Liver (tissue), 9 donors: ENCODE results near the gene RHOH. TPM values are rescaled to one million over a fixed set of nuclear protein-coding genes. Genes with fewer than 3 reads are reported as not detected.

Experiments used
- DNase-seq: peaks from one replicate; pipeline ENCODE4 v3.0.0-alpha.2; 2017; ENCODE audit warnings: low spot score
- H3K27ac ChIP-seq, 2 donors: one replicate each; pipeline ENCODE4 v1.7.0; 2013; ENCODE audit warnings: inconsistent platforms in 2 of 2, low read length in 2 of 2, control low read depth in 1 of 2, low read depth in 1 of 2, mild to moderate bottlenecking in 1 of 2
- H3K27me3 ChIP-seq, 4 donors: one replicate each; pipeline versions ENCODE4 v1.6.1 to v1.7.0; 2013; ENCODE audit warnings: low read length in 3 of 4, inconsistent platforms in 1 of 4, mild to moderate bottlenecking in 1 of 4, moderate library complexity in 1 of 4; ENCODE audit not compliant: control insufficient read depth in 4 of 4, insufficient read depth in 4 of 4
- H3K36me3 ChIP-seq, 4 donors: one replicate each; pipeline versions ENCODE4 v1.6.1 to v1.7.0; 2013; ENCODE audit warnings: low read length in 3 of 4, mild to moderate bottlenecking in 3 of 4, low read depth in 1 of 4, moderate library complexity in 1 of 4; ENCODE audit not compliant: control insufficient read depth in 4 of 4, insufficient read depth in 3 of 4
- H3K4me1 ChIP-seq, 4 donors: one replicate each; pipeline versions ENCODE4 v1.6.1 to v1.7.0; 2013; ENCODE audit warnings: low read length in 3 of 4, mild to moderate bottlenecking in 3 of 4, moderate library complexity in 1 of 4; ENCODE audit not compliant: control insufficient read depth in 4 of 4, insufficient read depth in 4 of 4
- H3K4me3 ChIP-seq, 3 donors: one replicate each; pipeline versions ENCODE4 v1.6.1 to v1.7.0; 2013; ENCODE audit warnings: low read length in 3 of 3, control low read depth in 1 of 3, low read depth in 1 of 3, mild to moderate bottlenecking in 1 of 3
- H3K9ac ChIP-seq, 2 donors: one replicate each; pipeline ENCODE4 v1.7.0; 2013; ENCODE audit warnings: low read length in 2 of 2, mild to moderate bottlenecking in 2 of 2, moderate library complexity in 2 of 2, control low read depth in 1 of 2, low read depth in 1 of 2
- H3K9me3 ChIP-seq, 4 donors: one replicate each; pipeline versions ENCODE4 v1.6.1 to v1.7.0; 2013; ENCODE audit warnings: low read length in 3 of 4; ENCODE audit not compliant: control insufficient read depth in 4 of 4
- CTCF ChIP-seq: fragments of 150-350 bp; IDR thresholded peaks from 2 replicates; pipeline ENCODE4 v1.5.1; 2017; ENCODE audit warnings: improper control_type of control experiment, low read depth, low read length; ENCODE audit not compliant: missing input control
- EGR1 ChIP-seq, 2 donors: IDR thresholded peaks; 2 replicates each; pipeline ENCODE4 v1.6.1; 2016 to 2018; ENCODE audit warnings: antibody characterized with exemption in 2 of 2, low read depth in 2 of 2
- FOXA1 ChIP-seq: IDR thresholded peaks from 2 replicates; pipeline ENCODE4 v1.6.1; 2016; ENCODE audit warnings: antibody characterized with exemption
- FOXA2 ChIP-seq: IDR thresholded peaks from 2 replicates; pipeline ENCODE4 v1.6.1; 2016; ENCODE audit warnings: antibody characterized with exemption
- HNF4A ChIP-seq, 2 donors: conservative IDR thresholded peaks; 2 replicates each; pipeline ENCODE4 v1.6.1; 2016; ENCODE audit warnings: antibody characterized with exemption in 2 of 2, mild to moderate bottlenecking in 2 of 2
- HNF4G ChIP-seq: IDR thresholded peaks from 2 replicates; pipeline ENCODE4 v1.6.1; 2016; ENCODE audit warnings: antibody characterized with exemption
- REST ChIP-seq: IDR thresholded peaks from 2 replicates; pipeline ENCODE4 v1.6.1; 2016; ENCODE audit warnings: antibody characterized with exemption, mild to moderate bottlenecking
- SP1 ChIP-seq: IDR thresholded peaks from 2 replicates; pipeline ENCODE4 v1.6.1; 2018; ENCODE audit warnings: antibody characterized with exemption, mild to moderate bottlenecking
- TAF1 ChIP-seq: conservative IDR thresholded peaks from 2 replicates; pipeline ENCODE4 v1.6.1; 2016; ENCODE audit warnings: antibody characterized with exemption, mild to moderate bottlenecking
- WGBS: extraction: QIAGEN DNeasy Blood & Tissue Kit; methylation state at CpG from one replicate; pipeline ENCODE4 v1.1.7; 2013; 5-methylcytosine and 5-hydroxymethylcytosine counted together
- polyA plus RNA-seq, 2 donors: library from polyadenylated mRNA; stranded (reverse) in 1 of 2; unstranded in 1 of 2; fragments of 200-250 nt in 1 of 2; fragments of >200 nt in 1 of 2; fragmentation: Nextera tagmentation in 1 of 2; extraction: Ambion mirVana in 1 of 2; gene quantifications; one replicate each; pipeline versions ENCODE4 v1.2.1 to v1.2.3, GENCODE V29; 2013 to 2015
- total RNA-seq, 2 donors: library from RNA; depleted of rRNA; stranded (reverse); fragments of >200 nt; gene quantifications; one replicate each; pipeline ENCODE4 v1.2.3, GENCODE V29; 2014
- TF ChIP-seq, protein P1 (sequence below): IDR thresholded peaks from 2 replicates; pipeline ENCODE4 v1.6.1; 2016; ENCODE audit warnings: antibody characterized with exemption
- TF ChIP-seq, protein P2 (sequence below): IDR thresholded peaks from 2 replicates; pipeline ENCODE4 v1.6.1; 2016; ENCODE audit warnings: antibody characterized with exemption
- donor health status: healthy.
- donor health status: healthy.
- donor health status: healthy.
- donor health status: healthy.
- donor health status: healthy.

The RHOH gene
- total and polyA plus RNA-seq, 4 donors = 0.56 to 2.3 (median 1.3) TPM

DNA sequence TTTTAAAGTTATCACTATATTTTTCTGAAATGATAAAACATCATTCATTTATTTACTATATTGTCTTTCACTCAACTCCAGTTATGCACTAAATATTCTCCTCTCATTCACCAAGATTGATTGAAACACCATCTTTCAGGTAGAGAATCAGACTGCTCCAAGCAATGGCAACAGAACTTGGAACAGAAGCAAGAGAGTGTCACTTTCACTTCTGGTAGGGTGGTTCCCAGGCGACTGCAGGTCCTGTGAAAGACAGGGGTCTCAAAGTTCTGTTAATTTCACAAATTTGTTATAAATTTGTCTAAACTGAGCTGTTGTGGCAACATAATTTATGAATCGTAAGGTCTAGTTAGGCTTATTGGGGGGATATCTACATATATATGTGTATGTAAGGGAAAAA lies 47.8 kb downstream of the RHOH start:
- 87% methylated on average over 2 of the region's 2 CpGs for WGBS
- H3K4me1 ChIP-seq = no peaks in the 10 kb centered on the region
- H3K27me3 ChIP-seq = no peaks in the 10 kb centered on the region
- H3K36me3 ChIP-seq = no peaks in the 10 kb centered on the region
- no peak for DNase-seq
- H3K9me3 ChIP-seq = no peaks in the 10 kb centered on the region
- no peak overlapping the region for H3K4me3 ChIP-seq
- TF ChIP-seq, protein P1, sequence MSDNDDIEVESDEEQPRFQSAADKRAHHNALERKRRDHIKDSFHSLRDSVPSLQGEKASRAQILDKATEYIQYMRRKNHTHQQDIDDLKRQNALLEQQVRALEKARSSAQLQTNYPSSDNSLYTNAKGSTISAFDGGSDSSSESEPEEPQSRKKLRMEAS = no peak
- TF ChIP-seq SP1 = no peak
- TF ChIP-seq CTCF = no peak
- TF ChIP-seq FOXA1 = no peak
- no peak overlapping the region for H3K9ac ChIP-seq
- H3K27ac ChIP-seq = no peak overlapping the region

GRCh38 chr4:40245550-40245949 lies 48.7 kb downstream of the RHOH start:
- Histone ChIP-seq H3K36me3 (no peaks in the 10 kb centered on the region), H3K9me3 (no peaks in the 10 kb centered on the region), H3K9ac (no peak overlapping the region), H3K27me3 (no peaks in the 10 kb centered on the region), H3K4me1 (no peaks in the 10 kb centered on the region), H3K27ac (no peak overlapping the region), H3K4me3 (no peak overlapping the region)
- 90% methylated on average over 3 of the region's 3 CpGs for WGBS
- TF ChIP-seq FOXA2 (no peak), HNF4G (no peak), EGR1 (IDR thresholded peaks at IDR 0.05; ENCODE audit: low read depth in 2 of 2) (no peak), REST (no peak), SP1 (no peak), TAF1 (no peak), FOXA1 (no peak), HNF4A (conservative IDR thresholded peaks at IDR 0.05) (no peak)
- TF ChIP-seq, protein P2, sequence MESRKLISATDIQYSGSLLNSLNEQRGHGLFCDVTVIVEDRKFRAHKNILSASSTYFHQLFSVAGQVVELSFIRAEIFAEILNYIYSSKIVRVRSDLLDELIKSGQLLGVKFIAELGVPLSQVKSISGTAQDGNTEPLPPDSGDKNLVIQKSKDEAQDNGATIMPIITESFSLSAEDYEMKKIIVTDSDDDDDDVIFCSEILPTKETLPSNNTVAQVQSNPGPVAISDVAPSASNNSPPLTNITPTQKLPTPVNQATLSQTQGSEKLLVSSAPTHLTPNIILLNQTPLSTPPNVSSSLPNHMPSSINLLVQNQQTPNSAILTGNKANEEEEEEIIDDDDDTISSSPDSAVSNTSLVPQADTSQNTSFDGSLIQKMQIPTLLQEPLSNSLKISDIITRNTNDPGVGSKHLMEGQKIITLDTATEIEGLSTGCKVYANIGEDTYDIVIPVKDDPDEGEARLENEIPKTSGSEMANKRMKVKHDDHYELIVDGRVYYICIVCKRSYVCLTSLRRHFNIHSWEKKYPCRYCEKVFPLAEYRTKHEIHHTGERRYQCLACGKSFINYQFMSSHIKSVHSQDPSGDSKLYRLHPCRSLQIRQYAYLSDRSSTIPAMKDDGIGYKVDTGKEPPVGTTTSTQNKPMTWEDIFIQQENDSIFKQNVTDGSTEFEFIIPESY = no peak
- no peak for DNase-seq
